Measurements from ENCODE around the gene RASL10B. TPM values are rescaled to one million over a fixed set of nuclear protein-coding genes. Genes with fewer than 3 reads are reported as not detected.
"Not testable (repeated sequence)": the region's sequence is repeated elsewhere in the genome, so short reads cannot be mapped to it uniquely, and the experiment has no call there.

RASL10B gene
- total RNA-seq, 4 donors from 2014 or later, result 0.94 to 14.5 (median 3.5) TPM

DNA sequence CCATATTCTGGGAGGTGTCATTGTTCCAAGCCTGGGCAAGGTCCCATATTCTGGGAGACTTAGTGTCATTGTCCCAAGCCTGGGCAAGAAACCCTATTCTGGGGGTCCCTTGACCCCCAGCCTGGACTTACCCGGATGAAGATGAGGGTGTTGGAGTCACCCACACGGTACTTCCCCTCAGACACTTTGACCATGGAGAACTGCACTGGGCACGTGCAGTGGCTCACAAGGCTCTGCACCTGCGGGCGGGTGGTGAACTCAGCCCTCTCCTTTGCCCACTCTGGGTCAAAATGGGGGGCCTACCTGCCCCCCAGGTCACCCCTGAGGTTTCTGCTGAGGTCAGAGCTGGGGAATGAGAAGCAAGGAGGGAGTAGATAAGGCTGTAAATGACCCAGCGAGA, 17.5 kb downstream of the RASL10B start:
- WGBS, 2 donors, result 82 to 87% methylated on average over 5 to 6 of the region's 6 CpGs
- peaks cover 9 to 12% of the 10 kb centered on the region in 2 donors for H3K4me1 ChIP-seq
- H3K9me3 ChIP-seq, result no peaks in the 10 kb centered on the region
- TF ChIP-seq POLR2A (IDR thresholded peaks at IDR 0.05) (no peak), CTCF (IDR thresholded peaks at IDR 0.05) (no peak)
- no peaks in the 10 kb centered on the region for H3K36me3 ChIP-seq
- no peak for DNase-seq
- H3K4me3 ChIP-seq (replicated peaks in 1 of 3), result no peak overlapping the region
- intact Hi-C loops (cut with DNase I), result loop anchor here (5.0 kb wide), 1 partner anchor 137 kb away; no protein-coding TSS in a partner anchor
- no peaks in the 10 kb centered on the region for H3K27me3 ChIP-seq
- no peak overlapping the region for H3K27ac ChIP-seq

GRCh38 chr17:35749560-35750412, 18.3 kb downstream of the RASL10B start:
- intact Hi-C loops (cut with DNase I), result loop anchor here (5.0 kb wide), 1 partner anchor 137 kb away; no protein-coding TSS in a partner anchor
- WGBS, 2 donors, result 10 to 12% methylated on average over 31 to 34 of the region's 35 CpGs
- no peak overlapping the region for H3K27ac ChIP-seq
- no peaks in the 10 kb centered on the region for H3K9me3 ChIP-seq
- H3K36me3 ChIP-seq, result no peaks in the 10 kb centered on the region
- H3K4me3 ChIP-seq (replicated peaks in 1 of 3), result no peak overlapping the region
- DNase-seq, result peak in 1 of 2 donors; percentile 14
- no peaks in the 10 kb centered on the region for H3K27me3 ChIP-seq
- H3K4me1 ChIP-seq, result peaks cover 9 to 12% of the 10 kb centered on the region in 2 donors
- TF ChIP-seq CTCF (IDR thresholded peaks at IDR 0.05), result no peak
- no peak for TF ChIP-seq POLR2A (IDR thresholded peaks at IDR 0.05)

DNA sequence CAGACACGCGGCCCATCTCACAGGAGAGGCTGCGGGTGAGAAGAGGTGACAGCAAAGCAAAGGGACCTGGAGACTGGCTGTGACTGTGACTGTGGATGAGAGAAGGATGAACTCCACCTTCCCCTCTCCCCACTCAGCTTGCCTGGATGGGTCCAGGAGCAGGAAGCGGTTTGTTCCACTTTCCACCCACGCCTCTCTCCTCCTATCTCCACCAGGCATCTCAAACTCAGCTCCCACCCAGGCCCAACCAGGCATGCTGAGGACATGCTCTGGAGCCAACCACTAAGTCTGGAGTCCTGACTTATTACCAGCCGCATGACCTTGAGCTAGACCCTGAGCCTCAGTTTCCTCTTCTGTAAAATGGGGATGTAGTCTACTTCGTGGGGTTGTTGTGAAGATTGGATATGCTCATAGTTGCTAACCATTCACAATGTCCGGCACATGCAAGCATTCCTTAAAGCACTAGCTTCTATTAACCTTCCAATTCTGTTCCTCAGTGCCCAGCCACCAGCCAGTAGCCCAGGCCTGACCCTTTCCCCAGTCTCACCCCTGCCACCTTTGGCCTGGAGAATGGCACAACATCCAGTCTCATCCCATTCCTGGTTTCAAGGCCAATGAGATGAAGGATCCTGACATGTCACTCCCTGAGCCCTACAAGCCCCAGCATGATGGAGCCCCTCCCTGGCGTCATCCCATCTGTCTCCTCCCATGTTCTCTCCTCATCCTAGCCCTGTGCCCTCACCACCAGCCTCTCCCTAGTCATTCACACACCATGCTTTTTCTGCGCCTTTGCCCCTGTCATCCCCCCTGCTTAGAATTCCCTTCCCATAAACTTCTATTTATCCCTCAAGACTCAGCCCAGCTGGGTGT, 19.3 kb downstream of the RASL10B start:
- 76 to 87% methylated on average over 10 of the region's 10 CpGs for WGBS, 2 donors
- no peaks in the 10 kb centered on the region for H3K27me3 ChIP-seq
- H3K4me3 ChIP-seq (replicated peaks in 1 of 3), result no peak overlapping the region
- H3K27ac ChIP-seq, result no peak overlapping the region
- H3K36me3 ChIP-seq, result no peaks in the 10 kb centered on the region
- H3K9me3 ChIP-seq, result no peaks in the 10 kb centered on the region
- H3K4me1 ChIP-seq, result peaks cover 9 to 12% of the 10 kb centered on the region in 2 donors
- intact Hi-C loops (cut with DNase I), result no loop called here
- no peak for TF ChIP-seq POLR2A (IDR thresholded peaks at IDR 0.05)
- TF ChIP-seq CTCF (IDR thresholded peaks at IDR 0.05), result no peak
- no peak for DNase-seq

- H3K36me3 ChIP-seq; H3K9me3 ChIP-seq; H3K27ac ChIP-seq; H3K27me3 ChIP-seq; DNase-seq; intact Hi-C loops (cut with DNase I); H3K4me3 ChIP-seq (replicated peaks in 1 of 3): not testable (repeated sequence)
- peaks cover 12% of the 10 kb centered on the region in 2 donors for H3K4me1 ChIP-seq
- WGBS, 2 donors, result 84 to 89% methylated on average over 4 of the region's 4 CpGs
These were observed 20.1 kb downstream of the RASL10B start for GRCh38 chr17:35751541-35751940.

- intact Hi-C loops (cut with DNase I), result no loop called here
- Histone ChIP-seq H3K4me1 (peaks cover 12% of the 10 kb centered on the region in 2 donors), H3K4me3 (replicated peaks in 1 of 3) (no peak overlapping the region), H3K27me3 (no peaks in the 10 kb centered on the region), H3K9me3 (no peaks in the 10 kb centered on the region), H3K27ac (no peak overlapping the region), H3K36me3 (no peaks in the 10 kb centered on the region)
- DNase-seq, result peak; percentile 52 to 53
- TF ChIP-seq CTCF (IDR thresholded peaks at IDR 0.05) (no peak), POLR2A (IDR thresholded peaks at IDR 0.05) (no peak)
- WGBS, 2 donors, result 51% methylated on average over 8 to 14 of the region's 16 CpGs
These were observed 21.0 kb downstream of the RASL10B start for GRCh38 chr17:35752471-35752870.

All from thyroid gland (tissue), 4 donors.